ENCODE results near the gene PNRC2.

PNRC2 gene

DNA sequence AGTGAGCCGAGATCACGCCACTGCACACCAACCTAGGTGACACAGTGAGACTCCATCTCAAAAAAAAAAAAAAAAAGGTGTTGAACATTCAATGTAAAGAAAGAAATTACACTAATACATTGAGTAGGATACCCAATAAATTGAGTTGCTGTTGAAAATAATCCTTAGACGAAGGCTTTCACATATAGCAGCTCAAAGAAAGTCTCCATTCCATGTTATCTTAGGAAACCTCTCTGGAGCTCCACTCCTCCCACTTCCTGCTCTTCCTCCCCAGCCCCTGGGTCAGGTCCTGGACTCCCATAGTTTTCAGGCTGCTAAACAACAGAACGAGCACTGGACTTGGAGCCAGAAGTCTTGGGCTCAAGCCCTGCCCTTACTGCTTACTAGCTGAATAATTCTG is 30.8 kb upstream of the PNRC2 start:
- Histone ChIP-seq H2AFZ (ENCODE audit: low read length) (no peak overlapping the region), H3K27ac (ENCODE audit: low read length) (no peak overlapping the region), H4K20me1 (ENCODE audit: insufficient read depth, low read length) (no peaks in the 10 kb centered on the region), H3K9me3 (replicated peaks; ENCODE audit: insufficient read depth, low read length) (no peaks in the 10 kb centered on the region), H3K4me3 (ENCODE audit: low read length) (no peak overlapping the region), H3K4me1 (ENCODE audit: low read length) (no peaks in the 10 kb centered on the region), H3K27me3 (replicated peaks; ENCODE audit: insufficient read depth, low read length) (no peaks in the 10 kb centered on the region), H3K4me2 (ENCODE audit: low read depth, low read length) (no peak overlapping the region), H3K9ac (ENCODE audit: low read length) (no peak overlapping the region), H3F3A (ENCODE audit: insufficient read depth, low read length) (no peaks in the 10 kb centered on the region), H3K36me3 (replicated peaks; ENCODE audit: insufficient read depth, low read length) (no peaks in the 10 kb centered on the region), H3K79me2 (ENCODE audit: low read length) (no peaks in the 10 kb centered on the region), H3K9me2 (replicated peaks; ENCODE audit: insufficient read depth, low read length) (no peaks in the 10 kb centered on the region)
- DNase-seq: no peak
- TF ChIP-seq, protein P1, sequence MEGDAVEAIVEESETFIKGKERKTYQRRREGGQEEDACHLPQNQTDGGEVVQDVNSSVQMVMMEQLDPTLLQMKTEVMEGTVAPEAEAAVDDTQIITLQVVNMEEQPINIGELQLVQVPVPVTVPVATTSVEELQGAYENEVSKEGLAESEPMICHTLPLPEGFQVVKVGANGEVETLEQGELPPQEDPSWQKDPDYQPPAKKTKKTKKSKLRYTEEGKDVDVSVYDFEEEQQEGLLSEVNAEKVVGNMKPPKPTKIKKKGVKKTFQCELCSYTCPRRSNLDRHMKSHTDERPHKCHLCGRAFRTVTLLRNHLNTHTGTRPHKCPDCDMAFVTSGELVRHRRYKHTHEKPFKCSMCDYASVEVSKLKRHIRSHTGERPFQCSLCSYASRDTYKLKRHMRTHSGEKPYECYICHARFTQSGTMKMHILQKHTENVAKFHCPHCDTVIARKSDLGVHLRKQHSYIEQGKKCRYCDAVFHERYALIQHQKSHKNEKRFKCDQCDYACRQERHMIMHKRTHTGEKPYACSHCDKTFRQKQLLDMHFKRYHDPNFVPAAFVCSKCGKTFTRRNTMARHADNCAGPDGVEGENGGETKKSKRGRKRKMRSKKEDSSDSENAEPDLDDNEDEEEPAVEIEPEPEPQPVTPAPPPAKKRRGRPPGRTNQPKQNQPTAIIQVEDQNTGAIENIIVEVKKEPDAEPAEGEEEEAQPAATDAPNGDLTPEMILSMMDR (IDR thresholded peaks at IDR 0.05; ENCODE audit: low read length): no peak
- TF ChIP-seq EZH2 (optimal IDR thresholded peaks at IDR 0.05; ENCODE audit: low read depth, low read length) (no peak), EZH2phosphoT487 (IDR thresholded peaks at IDR 0.05; ENCODE audit: low read length) (no peak)

DNA sequence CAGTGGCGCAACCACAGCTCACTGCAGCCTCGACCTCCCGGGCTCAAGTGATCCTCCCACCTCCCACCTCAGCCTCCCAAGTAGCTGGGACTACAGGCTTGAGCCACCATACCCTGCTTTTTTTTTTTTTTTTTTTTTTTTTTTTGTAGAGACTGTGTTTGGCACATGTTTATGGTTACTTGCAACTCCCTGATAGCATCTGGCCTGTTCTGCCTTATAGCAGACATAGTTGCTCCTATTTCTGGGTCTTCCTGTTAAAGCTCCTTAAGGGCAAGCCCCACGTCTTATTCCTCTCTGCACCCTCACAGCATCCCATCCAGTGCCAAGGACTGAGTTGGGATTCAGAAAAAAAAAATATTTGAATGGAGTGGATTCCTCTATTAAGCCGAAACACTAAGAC is 29.4 kb upstream of the PNRC2 start:
- H3K9ac ChIP-seq (ENCODE audit: low read length): no peak overlapping the region
- no peaks in the 10 kb centered on the region for H3K4me1 ChIP-seq (ENCODE audit: low read length)
- DNase-seq: no peak
- no peaks in the 10 kb centered on the region for H3K36me3 ChIP-seq (replicated peaks; ENCODE audit: insufficient read depth, low read length)
- no peaks in the 10 kb centered on the region for H3K27me3 ChIP-seq (replicated peaks; ENCODE audit: insufficient read depth, low read length)
- no peak overlapping the region for H3K4me3 ChIP-seq (ENCODE audit: low read length)
- H3K9me3 ChIP-seq (replicated peaks; ENCODE audit: insufficient read depth, low read length): no peaks in the 10 kb centered on the region
- no peaks in the 10 kb centered on the region for H4K20me1 ChIP-seq (ENCODE audit: insufficient read depth, low read length)
- no peak overlapping the region for H2AFZ ChIP-seq (ENCODE audit: low read length)
- H3K79me2 ChIP-seq (ENCODE audit: low read length): no peaks in the 10 kb centered on the region
- no peaks in the 10 kb centered on the region for H3K9me2 ChIP-seq (replicated peaks; ENCODE audit: insufficient read depth, low read length)
- no peak overlapping the region for H3K27ac ChIP-seq (ENCODE audit: low read length)
- TF ChIP-seq, protein P1 (IDR thresholded peaks at IDR 0.05; ENCODE audit: low read length): no peak
- TF ChIP-seq EZH2phosphoT487 (IDR thresholded peaks at IDR 0.05; ENCODE audit: low read length): no peak
- no peak for TF ChIP-seq EZH2 (optimal IDR thresholded peaks at IDR 0.05; ENCODE audit: low read depth, low read length)
- no peaks in the 10 kb centered on the region for H3F3A ChIP-seq (ENCODE audit: insufficient read depth, low read length)
- H3K4me2 ChIP-seq (ENCODE audit: low read depth, low read length): no peak overlapping the region

DNA sequence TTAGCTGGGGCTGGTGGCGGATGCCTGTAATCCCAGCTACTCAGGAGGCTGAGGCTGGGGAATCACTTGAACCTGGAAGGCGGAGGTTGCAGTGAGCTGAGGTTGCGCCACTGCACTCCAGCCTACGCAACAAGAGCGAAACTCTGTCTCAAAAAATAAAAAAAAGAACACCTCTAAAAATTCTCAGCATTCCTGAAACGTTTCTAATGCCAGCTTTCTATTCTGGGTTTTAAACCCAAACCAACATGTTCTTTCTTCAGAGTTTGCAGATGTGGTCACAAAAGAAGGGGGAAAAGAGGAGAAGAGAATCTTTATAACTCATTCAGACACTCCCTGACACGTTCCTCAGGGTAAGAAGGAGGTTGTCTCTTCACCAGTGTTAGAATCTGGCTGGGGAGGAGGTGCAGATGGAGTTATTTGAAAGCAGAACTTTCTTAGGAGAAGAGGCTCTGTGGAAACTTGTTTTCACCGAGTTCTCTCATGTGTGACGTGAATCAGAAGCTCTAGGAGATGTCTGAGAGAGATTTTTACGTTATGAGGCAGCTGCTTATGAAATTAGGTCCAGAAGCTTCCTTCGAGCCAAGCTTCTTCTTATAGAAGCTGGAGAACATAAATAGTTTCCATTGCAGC is 28.7 kb upstream of the PNRC2 start:
- H3F3A ChIP-seq (ENCODE audit: insufficient read depth, low read length): no peaks in the 10 kb centered on the region
- no peaks in the 10 kb centered on the region for H4K20me1 ChIP-seq (ENCODE audit: insufficient read depth, low read length)
- no peak for DNase-seq
- H3K9me2 ChIP-seq (replicated peaks; ENCODE audit: insufficient read depth, low read length): no peaks in the 10 kb centered on the region
- no peak overlapping the region for H3K27ac ChIP-seq (ENCODE audit: low read length)
- H3K4me3 ChIP-seq (ENCODE audit: low read length): no peak overlapping the region
- no peaks in the 10 kb centered on the region for H3K36me3 ChIP-seq (replicated peaks; ENCODE audit: insufficient read depth, low read length)
- no peak overlapping the region for H2AFZ ChIP-seq (ENCODE audit: low read length)
- no peaks in the 10 kb centered on the region for H3K79me2 ChIP-seq (ENCODE audit: low read length)
- no peak overlapping the region for H3K4me2 ChIP-seq (ENCODE audit: low read depth, low read length)
- no peaks in the 10 kb centered on the region for H3K27me3 ChIP-seq (replicated peaks; ENCODE audit: insufficient read depth, low read length)
- no peak overlapping the region for H3K9ac ChIP-seq (ENCODE audit: low read length)
- H3K9me3 ChIP-seq (replicated peaks; ENCODE audit: insufficient read depth, low read length): no peaks in the 10 kb centered on the region
- no peak for TF ChIP-seq EZH2phosphoT487 (IDR thresholded peaks at IDR 0.05; ENCODE audit: low read length)
- no peak for TF ChIP-seq EZH2 (optimal IDR thresholded peaks at IDR 0.05; ENCODE audit: low read depth, low read length)
- TF ChIP-seq, protein P1 (IDR thresholded peaks at IDR 0.05; ENCODE audit: low read length): no peak
- no peaks in the 10 kb centered on the region for H3K4me1 ChIP-seq (ENCODE audit: low read length)

Data from MM.1S (cell line).